ENCODE measurements around the gene HMGXB4. TPM values are rescaled to one million over a fixed set of nuclear protein-coding genes. Genes with fewer than 3 reads are reported as not detected.

HMGXB4 gene
- total and polyA plus RNA-seq, 9 donors = 14.8 to 23.9 (median 20.0) TPM

- H3K4me1 ChIP-seq (ENCODE audit: insufficient read depth) = no peaks in the 10 kb centered on the region
- peak in 2 of 5 donors; percentile 15 to 17 for DNase-seq
- WGBS, 3 donors = 89 to 92% (median 90%) methylated on average over 17 to 18 of the region's 18 CpGs
- H3K27ac ChIP-seq = no peak overlapping the region
- no peak for TF ChIP-seq POLR2A (IDR thresholded peaks at IDR 0.05)
- TF ChIP-seq, protein P1, sequence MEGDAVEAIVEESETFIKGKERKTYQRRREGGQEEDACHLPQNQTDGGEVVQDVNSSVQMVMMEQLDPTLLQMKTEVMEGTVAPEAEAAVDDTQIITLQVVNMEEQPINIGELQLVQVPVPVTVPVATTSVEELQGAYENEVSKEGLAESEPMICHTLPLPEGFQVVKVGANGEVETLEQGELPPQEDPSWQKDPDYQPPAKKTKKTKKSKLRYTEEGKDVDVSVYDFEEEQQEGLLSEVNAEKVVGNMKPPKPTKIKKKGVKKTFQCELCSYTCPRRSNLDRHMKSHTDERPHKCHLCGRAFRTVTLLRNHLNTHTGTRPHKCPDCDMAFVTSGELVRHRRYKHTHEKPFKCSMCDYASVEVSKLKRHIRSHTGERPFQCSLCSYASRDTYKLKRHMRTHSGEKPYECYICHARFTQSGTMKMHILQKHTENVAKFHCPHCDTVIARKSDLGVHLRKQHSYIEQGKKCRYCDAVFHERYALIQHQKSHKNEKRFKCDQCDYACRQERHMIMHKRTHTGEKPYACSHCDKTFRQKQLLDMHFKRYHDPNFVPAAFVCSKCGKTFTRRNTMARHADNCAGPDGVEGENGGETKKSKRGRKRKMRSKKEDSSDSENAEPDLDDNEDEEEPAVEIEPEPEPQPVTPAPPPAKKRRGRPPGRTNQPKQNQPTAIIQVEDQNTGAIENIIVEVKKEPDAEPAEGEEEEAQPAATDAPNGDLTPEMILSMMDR (IDR thresholded peaks at IDR 0.05) = no peak
- TF ChIP-seq EP300 (IDR thresholded peaks at IDR 0.05) = no peak
- intact Hi-C loops (cut with DNase I) = no loop called here
- no peaks in the 10 kb centered on the region for H3K27me3 ChIP-seq
- H3K36me3 ChIP-seq = no peaks in the 10 kb centered on the region
- no peak overlapping the region for H3K4me3 ChIP-seq
- H3K9me3 ChIP-seq = no peaks in the 10 kb centered on the region
Observed at GRCh38 chr22:35319244-35319985, 62.1 kb downstream of the HMGXB4 start.

- no peaks in the 10 kb centered on the region for H3K36me3 ChIP-seq
- DNase-seq = no peak
- TF ChIP-seq EP300 (IDR thresholded peaks at IDR 0.05) (no peak), POLR2A (IDR thresholded peaks at IDR 0.05) (no peak)
- TF ChIP-seq, protein P1 (IDR thresholded peaks at IDR 0.05) = no peak
- no peak overlapping the region for H3K27ac ChIP-seq
- no peaks in the 10 kb centered on the region for H3K9me3 ChIP-seq
- 93 to 96% (median 93%) methylated on average over 10 of the region's 10 CpGs for WGBS, 3 donors
- no peaks in the 10 kb centered on the region for H3K27me3 ChIP-seq
- no peaks in the 10 kb centered on the region for H3K4me1 ChIP-seq (ENCODE audit: insufficient read depth)
- H3K4me3 ChIP-seq = no peak overlapping the region
- intact Hi-C loops (cut with DNase I) = no loop called here
Observed at GRCh38 chr22:35322126-35322525, 64.8 kb downstream of the HMGXB4 start.

GRCh38 chr22:35322893-35323292 lies 65.6 kb downstream of the HMGXB4 start:
- Histone ChIP-seq H3K9me3 (no peaks in the 10 kb centered on the region), H3K4me3 (no peak overlapping the region), H3K4me1 (ENCODE audit: insufficient read depth) (no peaks in the 10 kb centered on the region), H3K36me3 (no peaks in the 10 kb centered on the region), H3K27ac (no peak overlapping the region), H3K27me3 (no peaks in the 10 kb centered on the region)
- whole genome bisulfite sequencing, 3 donors = 81 to 88% (median 84%) methylated on average over 15 of the region's 15 CpGs
- intact Hi-C loops (cut with DNase I) = no loop called here
- TF ChIP-seq EP300 (IDR thresholded peaks at IDR 0.05) = no peak
- TF ChIP-seq, protein P1 (IDR thresholded peaks at IDR 0.05) = no peak
- no peak for TF ChIP-seq POLR2A (IDR thresholded peaks at IDR 0.05)
- no peak for DNase-seq

DNA sequence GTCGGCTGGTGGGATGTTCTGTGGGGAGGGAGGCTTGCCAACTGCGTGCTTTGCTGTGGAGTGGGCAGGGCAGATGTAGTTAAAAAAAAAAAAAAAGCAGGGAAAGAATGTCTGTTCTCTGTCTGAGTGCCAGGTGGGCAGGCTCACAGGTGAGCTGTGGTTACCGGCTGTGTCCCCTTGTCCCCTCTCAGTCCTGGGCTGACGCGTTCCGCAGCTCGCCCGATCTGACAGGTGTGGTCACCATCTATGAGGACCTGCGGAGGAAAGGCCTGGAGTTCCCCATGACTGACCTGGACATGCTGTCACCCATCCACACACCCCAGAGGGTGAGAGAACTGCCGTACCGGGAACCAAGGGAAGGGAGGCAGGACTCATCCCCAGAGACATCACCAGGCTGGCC lies 66.0 kb downstream of the HMGXB4 start:
- 90 to 94% (median 92%) methylated on average over 11 of the region's 11 CpGs for WGBS, 3 donors
- no peak overlapping the region for H3K4me3 ChIP-seq
- no peak for DNase-seq
- H3K9me3 ChIP-seq = no peaks in the 10 kb centered on the region
- intact Hi-C loops (cut with DNase I) = no loop called here
- no peaks in the 10 kb centered on the region for H3K27me3 ChIP-seq
- no peaks in the 10 kb centered on the region for H3K4me1 ChIP-seq (ENCODE audit: insufficient read depth)
- no peak for TF ChIP-seq POLR2A (IDR thresholded peaks at IDR 0.05)
- TF ChIP-seq, protein P1 (IDR thresholded peaks at IDR 0.05) = no peak
- TF ChIP-seq EP300 (IDR thresholded peaks at IDR 0.05) = no peak
- no peak overlapping the region for H3K27ac ChIP-seq
- H3K36me3 ChIP-seq = no peaks in the 10 kb centered on the region
